Measurements from ENCODE around the gene OPHN1.

DNA sequence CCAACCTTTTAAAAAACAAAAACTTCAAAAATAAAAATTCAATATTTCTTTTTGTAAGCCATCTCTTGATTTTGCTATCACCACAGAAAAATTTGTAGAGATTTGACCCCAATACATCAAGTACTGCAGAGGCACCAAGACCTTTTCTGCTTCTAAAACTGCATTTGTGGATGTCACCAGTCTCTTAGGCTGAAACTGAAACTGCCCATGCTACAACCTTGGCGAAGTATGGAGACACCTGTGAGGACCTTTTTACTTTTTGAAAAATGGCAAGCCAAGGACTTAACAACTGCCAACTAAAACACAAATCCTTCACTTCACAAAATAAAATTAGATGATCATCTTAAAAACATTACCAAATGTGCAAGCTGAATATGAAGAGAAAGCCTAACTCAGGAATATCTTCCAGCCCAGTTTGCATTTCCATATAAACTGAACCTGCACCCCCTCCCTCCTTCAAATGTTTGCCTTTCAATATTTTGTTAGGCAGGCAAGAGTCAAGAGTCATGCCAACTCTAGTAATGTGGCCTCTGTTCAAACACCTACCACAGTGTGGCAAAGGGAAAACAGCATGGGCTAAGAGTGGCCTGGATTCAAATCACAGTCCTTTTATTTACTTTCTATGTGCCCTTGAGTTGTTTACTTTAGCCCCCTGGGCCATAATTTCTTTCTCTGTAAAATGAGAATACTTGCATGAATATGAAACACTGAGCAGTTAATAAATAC lies 389.4 kb downstream of the OPHN1 start:
- no peak for TF ChIP-seq POLR2AphosphoS5 (IDR thresholded peaks at IDR 0.05)
- TF ChIP-seq, protein P1, sequence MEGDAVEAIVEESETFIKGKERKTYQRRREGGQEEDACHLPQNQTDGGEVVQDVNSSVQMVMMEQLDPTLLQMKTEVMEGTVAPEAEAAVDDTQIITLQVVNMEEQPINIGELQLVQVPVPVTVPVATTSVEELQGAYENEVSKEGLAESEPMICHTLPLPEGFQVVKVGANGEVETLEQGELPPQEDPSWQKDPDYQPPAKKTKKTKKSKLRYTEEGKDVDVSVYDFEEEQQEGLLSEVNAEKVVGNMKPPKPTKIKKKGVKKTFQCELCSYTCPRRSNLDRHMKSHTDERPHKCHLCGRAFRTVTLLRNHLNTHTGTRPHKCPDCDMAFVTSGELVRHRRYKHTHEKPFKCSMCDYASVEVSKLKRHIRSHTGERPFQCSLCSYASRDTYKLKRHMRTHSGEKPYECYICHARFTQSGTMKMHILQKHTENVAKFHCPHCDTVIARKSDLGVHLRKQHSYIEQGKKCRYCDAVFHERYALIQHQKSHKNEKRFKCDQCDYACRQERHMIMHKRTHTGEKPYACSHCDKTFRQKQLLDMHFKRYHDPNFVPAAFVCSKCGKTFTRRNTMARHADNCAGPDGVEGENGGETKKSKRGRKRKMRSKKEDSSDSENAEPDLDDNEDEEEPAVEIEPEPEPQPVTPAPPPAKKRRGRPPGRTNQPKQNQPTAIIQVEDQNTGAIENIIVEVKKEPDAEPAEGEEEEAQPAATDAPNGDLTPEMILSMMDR (IDR thresholded peaks at IDR 0.05), result no peak
- TF ChIP-seq POLR2A (IDR thresholded peaks at IDR 0.05), result no peak
- no peak for TF ChIP-seq EP300 (IDR thresholded peaks at IDR 0.05)

All from gastroesophageal sphincter (tissue), 3 donors.